GM20000 (cell line): ENCODE measurements around the gene SIX2.

ENCODE experiments used
- DNase-seq: peaks from one replicate; pipeline ENCODE4 v3.0.0; 2012; ENCODE audit warnings: low spot score
- CTCF ChIP-seq: IDR thresholded peaks from 2 replicates; pipeline ENCODE4 v1.5.1; 2012; ENCODE audit warnings: mild to moderate bottlenecking, control low read depth; ENCODE audit errors: extremely low read depth, missing control alignments

The SIX2 gene

DNA sequence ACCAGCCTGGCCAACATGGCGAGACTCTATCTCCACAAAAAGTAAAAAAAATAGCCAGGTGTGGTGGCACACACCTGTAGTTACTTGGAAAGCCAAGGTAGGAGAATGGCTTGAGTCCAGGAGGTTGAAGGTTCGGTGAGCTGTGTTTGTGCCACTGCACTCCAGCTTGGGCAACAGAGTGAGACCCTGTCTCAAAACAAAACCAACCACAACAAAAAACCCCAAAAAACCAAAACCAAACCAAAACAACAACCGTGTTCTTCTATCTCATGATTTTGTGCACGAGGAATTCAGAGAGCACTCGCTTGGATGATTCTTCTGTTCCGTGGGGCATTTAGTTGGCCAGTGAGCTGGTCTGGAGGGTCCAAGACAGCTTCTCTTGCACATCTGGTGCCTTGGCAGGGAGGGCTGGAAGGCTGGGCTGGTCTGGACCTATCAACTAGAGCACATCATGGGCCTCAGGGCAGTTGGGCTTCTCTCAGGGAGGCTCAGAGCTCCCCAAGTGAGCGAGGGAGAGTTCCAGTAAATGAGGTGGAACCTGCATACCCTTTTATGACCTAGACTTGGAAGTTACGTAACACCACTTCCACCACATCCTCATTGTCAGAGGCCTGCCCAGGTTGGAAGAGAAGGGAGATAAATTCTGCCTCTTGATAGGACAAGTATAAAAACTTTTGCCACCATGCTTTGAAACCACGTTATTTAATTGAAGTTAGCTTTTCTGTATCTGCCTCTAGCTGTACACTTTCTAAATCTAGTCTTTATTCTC lies 25.2 kb downstream of the SIX2 start:
- no peak for TF ChIP-seq CTCF
- no peak for DNase-seq

- DNase-seq: peak; percentile 81
- peak; percentile 74 for TF ChIP-seq CTCF
Measured at GRCh38 chr2:44981714-44982108, 27.5 kb downstream of the SIX2 start.

DNA sequence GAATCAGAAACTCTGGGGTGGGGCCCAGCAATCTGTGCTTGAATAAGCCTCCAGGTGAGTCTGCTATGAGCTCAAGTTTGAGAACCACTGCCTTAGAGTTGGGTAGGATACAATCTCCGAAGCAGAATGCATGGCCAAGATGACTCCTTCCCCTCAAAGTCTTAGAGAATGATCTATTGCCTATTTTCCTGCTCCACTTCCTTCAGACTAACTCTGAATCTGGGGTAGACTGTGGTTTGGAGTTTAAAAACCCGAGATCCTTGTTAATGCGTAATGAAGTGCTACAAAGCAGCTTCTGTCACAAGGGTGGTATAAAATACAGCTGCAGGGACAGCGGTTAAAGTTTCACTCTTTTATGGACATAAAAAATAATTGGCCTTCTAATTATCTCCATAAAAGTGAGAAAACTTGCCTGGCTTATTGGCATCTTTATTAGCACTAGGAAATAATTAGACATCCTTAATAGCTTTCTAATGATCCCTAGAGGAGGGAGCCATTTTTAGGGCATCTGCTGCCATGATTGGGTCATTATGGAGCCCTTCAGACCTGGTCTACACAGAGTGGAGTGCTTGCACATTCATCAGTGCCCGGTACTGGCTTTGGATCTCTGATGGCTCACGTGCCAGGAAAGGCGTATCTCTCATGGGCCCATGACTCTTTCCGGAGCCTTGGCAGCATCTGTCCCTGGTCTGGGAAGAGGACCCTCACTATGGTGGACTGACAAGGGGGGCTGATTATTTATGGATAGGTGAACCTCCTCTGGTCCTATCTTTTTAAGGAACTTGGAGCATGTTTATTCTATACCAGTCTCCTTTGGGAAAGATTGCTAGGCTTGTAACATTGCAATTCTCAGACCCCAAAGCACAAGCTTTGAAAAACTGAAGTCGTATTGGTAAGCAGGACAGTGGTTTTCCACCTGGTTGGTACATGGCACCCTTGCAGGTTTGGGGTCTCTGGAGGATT lies 28.2 kb downstream of the SIX2 start:
- no peak for DNase-seq
- no peak for TF ChIP-seq CTCF

DNA sequence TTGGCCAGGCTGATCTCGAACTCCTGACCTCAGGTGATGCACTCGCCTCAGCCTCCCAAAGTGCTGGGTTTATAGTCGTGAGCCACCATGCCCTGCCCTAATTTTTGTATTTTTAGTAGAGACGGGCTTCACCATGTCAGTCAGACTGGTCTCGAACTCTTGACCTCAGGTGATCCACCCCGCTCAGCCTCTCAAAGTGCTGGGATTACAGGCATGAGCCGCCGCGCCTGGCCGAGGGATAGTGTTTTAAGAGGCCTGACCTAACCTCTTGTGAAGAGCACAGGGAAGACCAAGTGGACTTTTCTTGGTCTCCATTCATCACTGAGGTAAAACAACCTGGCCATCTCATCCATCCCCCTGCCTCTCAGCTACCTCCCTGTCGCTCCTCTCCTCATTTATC lies 29.7 kb downstream of the SIX2 start:
- no peak for TF ChIP-seq CTCF
- DNase-seq: no peak

DNA sequence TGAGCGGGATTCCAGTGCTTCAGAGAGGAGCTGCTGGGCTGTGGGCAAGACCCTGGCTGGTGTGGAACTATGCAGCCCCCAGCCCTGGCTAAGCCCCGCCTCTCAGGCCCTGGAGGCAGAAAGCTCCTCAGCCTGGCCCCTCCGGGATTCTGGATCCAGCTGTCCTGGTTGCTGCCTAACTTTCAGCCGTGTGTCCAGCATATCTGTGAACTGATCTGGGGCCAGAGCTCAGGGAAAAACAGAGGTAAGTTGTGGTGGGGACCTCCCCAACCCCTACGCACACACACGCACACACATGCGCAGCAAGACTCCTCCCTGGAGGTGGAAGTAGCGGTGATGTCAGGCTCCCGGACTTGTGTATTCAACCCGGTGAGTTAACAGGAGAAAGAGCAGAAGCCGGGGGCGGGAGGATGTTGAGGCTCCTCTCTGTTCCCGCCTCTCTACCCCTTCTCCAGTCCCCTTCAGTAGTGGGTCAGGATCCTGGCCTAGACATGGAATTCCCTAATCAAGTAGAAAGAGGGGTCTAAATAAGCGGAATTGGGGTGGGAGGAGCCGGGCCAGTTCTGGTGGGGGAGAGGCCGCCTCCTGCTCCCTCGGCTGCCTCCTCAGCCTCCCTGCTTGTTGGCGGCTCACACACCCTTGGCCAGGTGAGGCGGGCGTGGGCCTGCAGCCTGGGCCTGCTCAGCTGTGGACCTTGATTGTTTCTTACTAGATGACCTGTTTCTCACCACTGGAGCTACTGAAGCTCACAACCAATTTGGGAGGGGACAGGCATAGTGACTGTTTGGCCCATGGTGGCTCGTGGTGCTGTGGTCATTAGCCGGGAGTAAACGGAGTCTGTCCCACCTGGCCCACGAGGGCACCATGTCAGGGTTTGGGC lies 33.4 kb downstream of the SIX2 start:
- no peak for TF ChIP-seq CTCF
- DNase-seq: no peak

DNA sequence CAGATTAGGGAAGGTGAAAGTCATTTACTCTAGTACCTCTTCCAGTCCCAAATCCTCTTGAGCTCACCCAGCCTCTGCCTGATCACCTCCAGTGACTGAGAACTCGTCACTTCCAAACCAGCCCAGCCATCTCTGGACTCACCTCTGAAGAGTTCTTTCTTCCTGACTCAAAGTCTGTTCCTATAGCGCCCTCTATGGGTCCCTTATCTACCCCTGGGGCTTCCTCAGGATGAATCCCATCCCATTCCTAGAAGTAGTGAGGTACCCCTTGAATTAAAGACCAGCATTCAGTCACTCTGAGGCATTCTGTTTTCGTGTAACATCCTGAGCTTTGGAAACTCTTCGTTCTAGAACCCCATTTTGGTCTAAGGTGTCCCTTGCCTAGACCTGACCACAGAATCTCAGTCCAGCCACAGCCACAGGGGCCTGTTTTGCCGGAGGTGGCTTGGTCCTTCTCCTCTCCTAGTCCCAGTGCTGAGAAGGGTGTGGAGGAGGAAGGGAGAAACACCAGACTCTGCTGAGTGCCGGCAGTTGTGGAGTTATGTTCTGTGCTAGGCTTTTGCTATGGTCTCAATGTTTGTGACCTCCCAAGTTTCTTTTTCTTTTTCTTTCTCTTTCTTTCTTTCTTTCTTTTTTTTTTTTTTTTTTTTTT lies 35.1 kb downstream of the SIX2 start:
- no peak for DNase-seq
- TF ChIP-seq CTCF: no peak
